A673 (cell line): ENCODE measurements around the gene BRI3BP. TPM values are rescaled to one million over a fixed set of nuclear protein-coding genes. Genes with fewer than 3 reads are reported as not detected.
"Not testable (repeated sequence)": the region's sequence is repeated elsewhere in the genome, so short reads cannot be mapped to it uniquely, and the experiment has no call there.

ENCODE experiments used
- BruUV-seq: library from RNA; stranded (reverse); fragments of 400-500 nt; replicated peaks from 2 replicates; lab custom pipeline; 2021; lab: Mats Ljungman, UMichigan
- CTCF ChIA-PET: fragments of 300-600 bp; sonication (Branson Sonifier 250); formaldehyde crosslinking; loops from one replicate; lab custom pipeline; 2022; ENCODE audit warnings: antibody characterized with exemption; lab: Charles Lee
- POLR2A ChIA-PET: fragments of 300-600 bp; sonication (Branson Sonifier 250); formaldehyde crosslinking; loops from one replicate; lab custom pipeline; 2022; ENCODE audit warnings: antibody characterized with exemption; ENCODE audit not compliant: low non-redundant PET; lab: Charles Lee
- DNase-seq: peaks from one replicate; pipeline ENCODE4 v3.0.0-alpha.2; 2015; ENCODE audit warnings: low spot score
- H3K27ac ChIP-seq: fragments of 200-600 bp; sonication (generic); 2 replicates; pipeline ENCODE4 v1.5.1; 2016; ENCODE audit warnings: mixed run types, low read depth, mild to moderate bottlenecking, mixed read lengths, antibody characterized with exemption, low read length; ENCODE audit not compliant: poor library complexity, severe bottlenecking
- H3K27me3 ChIP-seq: fragments of 200-600 bp; sonication (generic); replicated peaks from 2 replicates; pipeline ENCODE4 v1.6.1; 2017; ENCODE audit warnings: mixed run types, low read depth, mild to moderate bottlenecking, mixed read lengths, antibody characterized with exemption, low read length; ENCODE audit not compliant: insufficient read depth, poor library complexity
- H3K36me3 ChIP-seq: fragments of 200-600 bp; sonication (generic); 2 replicates; pipeline ENCODE4 v1.6.1; 2016; ENCODE audit warnings: mixed run types, mild to moderate bottlenecking, mixed read lengths, antibody characterized with exemption, low read length; ENCODE audit not compliant: insufficient read depth, poor library complexity, severe bottlenecking
- H3K4me1 ChIP-seq: fragments of 200-600 bp; sonication (generic); 2 replicates; pipeline ENCODE4 v1.6.1; 2017; ENCODE audit warnings: mixed run types, mild to moderate bottlenecking, mixed read lengths, antibody characterized with exemption, low read length; ENCODE audit not compliant: insufficient read depth, poor library complexity, severe bottlenecking
- H3K4me3 ChIP-seq: fragments of 200-600 bp; sonication (generic); 2 replicates; pipeline ENCODE4 v1.5.1; 2016; ENCODE audit warnings: low read depth, mixed run types, mild to moderate bottlenecking, mixed read lengths, low read length; ENCODE audit not compliant: poor library complexity, severe bottlenecking
- H3K9me3 ChIP-seq: fragments of 200-600 bp; sonication (generic); 2 replicates; pipeline ENCODE4 v1.6.1; 2016; ENCODE audit warnings: mixed run types, low read depth, mild to moderate bottlenecking, mixed read lengths, antibody characterized with exemption, low read length; ENCODE audit not compliant: poor library complexity, severe bottlenecking
- EZH2 ChIP-seq: fragments of 200-600 bp; sonication (generic); IDR thresholded peaks from 2 replicates; pipeline ENCODE4 v1.6.1; 2017; ENCODE audit warnings: borderline replicate concordance, low read depth, mild to moderate bottlenecking, mixed read lengths, antibody characterized with exemption, low read length; ENCODE audit not compliant: poor library complexity, severe bottlenecking
- intact Hi-C: fragments of 100-400 bp; cut with micrococcal nuclease; formaldehyde crosslinking; loops from one replicate; pipeline ENCODE4 v1.10.0; 2022; ENCODE audit not compliant: unreplicated experiment
- total RNA-seq: library from RNA; stranded (reverse); gene quantifications from 2 replicates; pipeline ENCODE4 v1.2.3, GENCODE V29; 2021
- TF ChIP-seq, protein P1 (sequence below): fragments of 300-800, 200-600 bp; sonication (generic); conservative IDR thresholded peaks from 2 replicates; pipeline ENCODE4 v1.5.1; 2017; ENCODE audit warnings: low read depth, mild to moderate bottlenecking, antibody characterized with exemption, low read length, moderate library complexity, mixed read lengths

Gene BRI3BP
- total RNA-seq, 1 experiment from 2014 or later: 26.0 TPM

DNA sequence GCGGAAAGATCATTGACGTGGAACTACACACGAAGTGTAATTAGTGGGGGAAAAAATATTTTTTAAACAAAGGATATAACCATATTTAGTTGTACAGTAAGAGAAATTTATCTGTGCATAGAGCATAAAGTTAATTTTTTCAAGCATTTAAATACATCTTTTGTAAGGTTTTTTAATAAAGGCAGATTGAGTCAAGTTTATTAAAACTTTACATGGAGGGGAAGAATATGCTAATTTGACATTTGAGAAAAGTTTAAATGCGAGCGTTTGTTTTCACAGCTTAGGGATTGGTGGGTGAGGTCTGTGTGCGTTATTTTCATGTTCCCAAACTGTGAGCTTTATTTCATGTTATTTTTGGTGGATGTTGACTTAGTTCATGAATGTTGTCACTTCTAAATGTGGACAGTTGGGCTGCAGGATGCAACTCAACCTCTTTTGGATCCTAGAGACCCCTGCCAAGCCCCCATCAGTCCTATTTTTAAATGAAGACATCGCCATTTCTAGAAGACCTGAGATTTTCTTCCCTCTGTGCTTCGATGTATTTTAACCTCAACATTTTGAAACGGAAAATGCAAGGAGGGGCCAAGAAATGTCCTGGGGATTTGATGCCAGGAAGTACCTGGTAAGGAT, 32.3 kb downstream of the BRI3BP start:
- peaks cover 10% of the 10 kb centered on the region for H3K36me3 ChIP-seq
- ChIA-PET CTCF (no interaction called here), POLR2A (no interaction called here)
- H3K4me1 ChIP-seq: no peaks in the 10 kb centered on the region
- no peak overlapping the region for H3K27ac ChIP-seq
- TSS peak; percentile 14 for BruUV-seq
- H3K27me3 ChIP-seq: no peaks in the 10 kb centered on the region
- TF ChIP-seq, protein P1, sequence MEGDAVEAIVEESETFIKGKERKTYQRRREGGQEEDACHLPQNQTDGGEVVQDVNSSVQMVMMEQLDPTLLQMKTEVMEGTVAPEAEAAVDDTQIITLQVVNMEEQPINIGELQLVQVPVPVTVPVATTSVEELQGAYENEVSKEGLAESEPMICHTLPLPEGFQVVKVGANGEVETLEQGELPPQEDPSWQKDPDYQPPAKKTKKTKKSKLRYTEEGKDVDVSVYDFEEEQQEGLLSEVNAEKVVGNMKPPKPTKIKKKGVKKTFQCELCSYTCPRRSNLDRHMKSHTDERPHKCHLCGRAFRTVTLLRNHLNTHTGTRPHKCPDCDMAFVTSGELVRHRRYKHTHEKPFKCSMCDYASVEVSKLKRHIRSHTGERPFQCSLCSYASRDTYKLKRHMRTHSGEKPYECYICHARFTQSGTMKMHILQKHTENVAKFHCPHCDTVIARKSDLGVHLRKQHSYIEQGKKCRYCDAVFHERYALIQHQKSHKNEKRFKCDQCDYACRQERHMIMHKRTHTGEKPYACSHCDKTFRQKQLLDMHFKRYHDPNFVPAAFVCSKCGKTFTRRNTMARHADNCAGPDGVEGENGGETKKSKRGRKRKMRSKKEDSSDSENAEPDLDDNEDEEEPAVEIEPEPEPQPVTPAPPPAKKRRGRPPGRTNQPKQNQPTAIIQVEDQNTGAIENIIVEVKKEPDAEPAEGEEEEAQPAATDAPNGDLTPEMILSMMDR: no peak
- no peak for TF ChIP-seq EZH2
- H3K4me3 ChIP-seq: no peak overlapping the region
- H3K9me3 ChIP-seq: no peaks in the 10 kb centered on the region
- no peak for DNase-seq
- intact Hi-C loops: no loop called here

DNA sequence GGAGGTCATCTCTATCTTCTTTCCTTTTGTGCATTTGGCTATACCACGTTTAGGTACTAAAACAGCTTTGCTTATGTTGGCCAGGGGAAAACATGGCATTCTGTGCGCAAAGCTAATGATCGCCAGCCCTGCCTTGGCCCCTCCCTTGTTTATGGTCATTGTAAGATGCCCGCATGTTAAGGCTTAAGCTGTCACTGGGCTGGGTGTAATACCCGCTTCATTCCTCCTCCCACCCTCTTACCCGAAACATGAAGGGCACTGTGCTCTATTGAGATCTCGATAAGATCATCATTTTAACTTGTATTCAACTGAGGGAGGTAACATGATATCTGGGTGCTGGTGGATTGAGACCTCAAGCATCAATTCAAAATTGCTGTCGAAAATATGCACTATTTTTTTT, 34.7 kb downstream of the BRI3BP start:
- no peak for TF ChIP-seq EZH2
- TF ChIP-seq, protein P1: no peak
- Histone ChIP-seq H3K36me3 (peaks cover 5% of the 10 kb centered on the region), H3K4me3 (no peak overlapping the region), H3K4me1 (no peaks in the 10 kb centered on the region), H3K9me3 (no peaks in the 10 kb centered on the region), H3K27ac (no peak overlapping the region), H3K27me3 (no peaks in the 10 kb centered on the region)
- DNase-seq: no peak
- ChIA-PET POLR2A (no interaction called here), CTCF (no interaction called here)
- BruUV-seq: no TSS peak
- intact Hi-C loops: no loop called here

DNA sequence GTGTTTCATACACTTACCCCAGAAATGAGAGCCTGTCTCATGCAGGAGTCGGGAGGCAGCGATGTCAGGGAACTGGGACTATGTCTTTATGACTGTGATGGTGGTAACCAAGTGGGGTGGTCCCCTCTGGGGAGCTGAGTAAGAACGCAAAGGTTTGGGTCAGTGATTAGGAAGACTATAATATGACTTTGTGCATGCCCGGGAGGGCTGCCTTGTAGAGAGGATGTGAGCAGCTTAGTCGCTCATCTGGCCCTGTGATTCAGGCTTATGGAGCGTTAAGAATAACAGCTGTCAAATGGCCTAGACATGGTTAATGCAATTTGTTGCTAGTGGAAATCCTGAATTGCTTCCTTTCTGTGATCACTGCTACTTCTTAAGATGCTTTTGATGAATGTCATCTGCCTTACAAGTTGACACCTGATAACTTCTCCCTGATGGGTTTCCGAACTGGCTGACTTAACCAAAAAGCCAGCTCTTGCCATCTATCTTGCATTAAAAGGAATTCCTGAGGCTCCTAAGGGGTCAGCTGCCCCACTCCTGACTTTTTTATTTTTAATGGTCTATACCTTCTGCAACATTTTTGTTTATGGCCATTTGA, 36.4 kb downstream of the BRI3BP start:
- Histone ChIP-seq H3K4me3 (no peak overlapping the region), H3K36me3 (peaks cover 5% of the 10 kb centered on the region), H3K4me1 (no peaks in the 10 kb centered on the region), H3K9me3 (no peaks in the 10 kb centered on the region), H3K27me3 (no peaks in the 10 kb centered on the region), H3K27ac (no peak overlapping the region)
- BruUV-seq: no TSS peak
- ChIA-PET POLR2A (no interaction called here), CTCF (no interaction called here)
- TF ChIP-seq, protein P1: no peak
- TF ChIP-seq EZH2: no peak
- DNase-seq: no peak
- intact Hi-C loops: no loop called here

DNA sequence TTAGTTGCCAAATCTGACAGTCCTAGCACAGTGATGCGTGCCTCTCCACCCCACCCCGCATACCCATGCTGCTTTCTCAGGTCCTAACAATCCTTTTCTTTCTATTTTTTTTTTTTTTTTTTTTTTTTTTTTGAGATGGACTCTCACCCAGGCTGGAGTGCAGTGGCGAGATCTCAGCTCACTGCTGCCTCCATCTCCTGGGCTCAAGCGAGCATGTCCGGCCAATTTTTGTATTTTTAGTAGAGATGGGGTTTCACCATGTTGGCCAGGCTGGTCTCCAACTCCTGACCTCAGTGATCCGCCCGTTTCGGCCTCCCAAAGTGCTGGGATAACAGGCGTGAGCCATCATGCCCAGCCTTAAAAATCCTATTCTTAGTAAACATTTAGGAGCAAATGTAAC, 38.0 kb downstream of the BRI3BP start:
- POLR2A ChIA-PET, H3K36me3 ChIP-seq, H3K4me3 ChIP-seq, BruUV-seq, CTCF ChIA-PET, H3K9me3 ChIP-seq, H3K27me3 ChIP-seq, H3K27ac ChIP-seq, DNase-seq, intact Hi-C loops, H3K4me1 ChIP-seq: not testable (repeated sequence)
